GM19238 (cell line): ENCODE results near the gene DIRAS3.
"Not testable (repeated sequence)": the region's sequence is repeated elsewhere in the genome, so short reads cannot be mapped to it uniquely, and the experiment has no call there.

Source experiments
- DNase-seq: peaks from one replicate; pipeline ENCODE4 v3.0.0; 2011; ENCODE audit warnings: low spot score; ENCODE audit not compliant: insufficient read length

DIRAS3 gene

GRCh38 chr1:68049941-68050878 is at the start of gene DIRAS3:
Gene DIRAS3, minus strand, starts transcription at chr1:68050627. Its CDS starts 3,330 bp downstream, at chr1:68047297.
- no peak for DNase-seq

GRCh38 chr1:68093737-68094136 is 43.3 kb upstream of the DIRAS3 start:
- DNase-seq: no peak

GRCh38 chr1:68087184-68087583 is 36.8 kb upstream of the DIRAS3 start:
- no peak for DNase-seq

- no peak for DNase-seq
Measured at GRCh38 chr1:68085752-68086151, 35.3 kb upstream of the DIRAS3 start.

- DNase-seq: no peak
Measured at GRCh38 chr1:68083686-68084085, 33.3 kb upstream of the DIRAS3 start.

- DNase-seq: no peak
Measured at GRCh38 chr1:68081775-68082283, 31.4 kb upstream of the DIRAS3 start.

GRCh38 chr1:68078647-68079046 is 28.2 kb upstream of the DIRAS3 start:
- DNase-seq: no peak

- DNase-seq: no peak
Measured at GRCh38 chr1:68074472-68074871, 24.0 kb upstream of the DIRAS3 start.

GRCh38 chr1:68065766-68066165 is 15.3 kb upstream of the DIRAS3 start:
- DNase-seq: no peak

GRCh38 chr1:68058053-68058452 is 7.6 kb upstream of the DIRAS3 start:
- DNase-seq: not testable (repeated sequence)

GRCh38 chr1:68057564-68057963 is 7.1 kb upstream of the DIRAS3 start:
- no peak for DNase-seq

GRCh38 chr1:68057050-68057449 is 6.6 kb upstream of the DIRAS3 start:
- no peak for DNase-seq

- DNase-seq: no peak
Measured at GRCh38 chr1:68051475-68051874, 1.0 kb upstream of the DIRAS3 start.

- no peak for DNase-seq
Measured at GRCh38 chr1:68047659-68048026, 2.8 kb downstream of the DIRAS3 start.

- no peak for DNase-seq
Measured at GRCh38 chr1:68046885-68047658, 3.4 kb downstream of the DIRAS3 start.

- DNase-seq: no peak
Measured at GRCh38 chr1:68046423-68046822, 4.0 kb downstream of the DIRAS3 start.

GRCh38 chr1:68045511-68046180 is 4.8 kb downstream of the DIRAS3 start:
- DNase-seq: no peak

GRCh38 chr1:68043443-68044090 is 6.9 kb downstream of the DIRAS3 start:
- DNase-seq: no peak

- no peak for DNase-seq
Measured at GRCh38 chr1:68036946-68037345, 13.5 kb downstream of the DIRAS3 start.

GRCh38 chr1:68029444-68029843 is 21.0 kb downstream of the DIRAS3 start:
- no peak for DNase-seq

GRCh38 chr1:68028566-68028965 is 21.9 kb downstream of the DIRAS3 start:
- DNase-seq: no peak
